SK-N-SH (cell line): ENCODE data around the gene HDAC4. TPM values are rescaled to one million over a fixed set of nuclear protein-coding genes. Genes with fewer than 3 reads are reported as not detected.

Experiments used
- CTCF ChIA-PET: fragments of 300-600, 350-600 bp; formaldehyde crosslinking; extraction: SDS; loops from one replicate; lab custom pipeline; 2021; lab: Yijun Ruan, JAX
- POLR2A ChIA-PET: fragments of 350-600 bp; sonication (Branson Sonifier 250); formaldehyde crosslinking; extraction: SDS; loops from one replicate; lab custom pipeline; 2020; ENCODE audit warnings: antibody characterized with exemption, inconsistent platforms; lab: Yijun Ruan, JAX
- DNase-seq: peaks from one replicate; pipeline ENCODE4 v3.0.0; 2012
- H2AFZ ChIP-seq: fragments of 200-600 bp; sonication (generic); 2 replicates; pipeline ENCODE4 v1.8.1; 2016; ENCODE audit warnings: antibody characterized with exemption, mild to moderate bottlenecking, low read depth
- H3F3A ChIP-seq: fragments of 200-600 bp; sonication (generic); replicated peaks from 2 replicates; pipeline ENCODE3; 2016; ENCODE audit warnings: antibody characterized with exemption, mild to moderate bottlenecking; ENCODE audit not compliant: insufficient read depth
- H3K27ac ChIP-seq, 2 experiments: fragments of 200-500 bp in 1 of 2; fragments of 200-600 bp in 1 of 2; sonication (Bioruptor generic) in 1 of 2; sonication (generic), shearing (Covaris generic) in 1 of 2; 2 replicates each; pipeline versions ENCODE4 v1.5.1 to v1.6.1; 2014 to 2016; ENCODE audit warnings: low read depth in 2 of 2, inconsistent platforms in 1 of 2, low read length in 1 of 2, mild to moderate bottlenecking in 1 of 2, mixed read lengths in 1 of 2
- H3K27me3 ChIP-seq: fragments of 200-600 bp; sonication (generic), shearing (Covaris generic); 2 replicates; pipeline ENCODE4 v1.6.1; 2016; ENCODE audit warnings: mixed run types; ENCODE audit not compliant: insufficient read depth
- H3K36me3 ChIP-seq, 2 experiments: fragments of 200-500 bp in 1 of 2; fragments of 200-600 bp in 1 of 2; sonication (Bioruptor generic) in 1 of 2; sonication (generic) in 1 of 2; replicated peaks in 1 of 2; 2 replicates each; pipeline versions ENCODE3 to v1.5.1; 2014 to 2016; ENCODE audit warnings: low read length in 1 of 2, mild to moderate bottlenecking in 1 of 2; ENCODE audit not compliant: insufficient read depth in 2 of 2, control insufficient read depth in 1 of 2
- H3K4me1 ChIP-seq, 2 experiments: fragments of 200-500 bp in 1 of 2; fragments of 200-600 bp in 1 of 2; sonication (Bioruptor generic) in 1 of 2; sonication (generic), shearing (Covaris generic) in 1 of 2; 2 replicates each; pipeline versions ENCODE4 v1.5.1 to v1.6.1; 2014 to 2016; ENCODE audit warnings: low read depth in 1 of 2, low read length in 1 of 2, mixed run types in 1 of 2; ENCODE audit not compliant: insufficient read depth in 2 of 2, control insufficient read depth in 1 of 2
- H3K4me2 ChIP-seq: fragments of 200-600 bp; sonication (generic), shearing (Covaris generic); 2 replicates; pipeline ENCODE4 v1.6.1; 2017; ENCODE audit warnings: mixed run types
- H3K4me3 ChIP-seq, 2 experiments: fragments of 200-500 bp in 1 of 2; fragments of 200-600 bp in 1 of 2; sonication (Bioruptor generic) in 1 of 2; sonication (generic), shearing (Covaris generic) in 1 of 2; 2 replicates each; pipeline versions ENCODE4 v1.5.1 to v1.8.1; 2014 to 2016; ENCODE audit warnings: low read depth in 2 of 2, inconsistent platforms in 1 of 2, low read length in 1 of 2, mild to moderate bottlenecking in 1 of 2, mixed read lengths in 1 of 2, moderate library complexity in 1 of 2
- H3K79me2 ChIP-seq: fragments of 200-600 bp; sonication (generic); 2 replicates; pipeline ENCODE4 v1.8.1; 2017; ENCODE audit warnings: mild to moderate bottlenecking; ENCODE audit not compliant: insufficient read depth
- H3K9ac ChIP-seq: fragments of 200-600 bp; sonication (generic); 2 replicates; pipeline ENCODE4 v1.6.1; 2017; ENCODE audit warnings: mixed run types
- H3K9me2 ChIP-seq: fragments of 200-600 bp; sonication (generic); 2 replicates; pipeline ENCODE4 v1.6.1; 2017; ENCODE audit warnings: mixed run types
- H3K9me3 ChIP-seq: fragments of 200-600 bp; sonication (generic); 2 replicates; pipeline ENCODE4 v1.6.1; 2017; ENCODE audit warnings: mixed run types, mild to moderate bottlenecking, moderate library complexity
- H4K20me1 ChIP-seq: fragments of 200-600 bp; sonication (generic); 2 replicates; pipeline ENCODE4 v1.6.1; 2017; ENCODE audit warnings: mild to moderate bottlenecking, mixed run types; ENCODE audit not compliant: insufficient read depth
- CHD2 ChIP-seq: fragments of 150-350 bp; IDR thresholded peaks from 2 replicates; pipeline ENCODE4 v1.6.1; 2018; ENCODE audit warnings: low read length; ENCODE audit not compliant: partially characterized antibody
- CTCF ChIP-seq: fragments of 200-600 bp; sonication (generic); IDR thresholded peaks from 2 replicates; pipeline ENCODE4 v1.6.1; 2017; ENCODE audit warnings: antibody characterized with exemption, mild to moderate bottlenecking, moderate library complexity
- ELF1 ChIP-seq: IDR thresholded peaks from 2 replicates; pipeline ENCODE4 v1.4.0; 2012
- FOXJ3 ChIP-seq: sonication (generic); formaldehyde crosslinking; IDR thresholded peaks from 2 replicates; pipeline ENCODE4 v1.5.1; 2020; ENCODE audit warnings: mild to moderate bottlenecking, missing genetic modification reagents
- FOXM1 ChIP-seq: IDR thresholded peaks from 2 replicates; pipeline ENCODE4 v1.4.0; 2012; ENCODE audit warnings: low read depth, mild to moderate bottlenecking
- GATA2 ChIP-seq: sonication (generic); formaldehyde crosslinking; IDR thresholded peaks from 2 replicates; pipeline ENCODE4 v1.5.0; 2020; ENCODE audit warnings: mild to moderate bottlenecking, missing genetic modification reagents
- IRF3 ChIP-seq: fragments of 150-350 bp; IDR thresholded peaks from 2 replicates; pipeline ENCODE4 v1.6.1; 2016; ENCODE audit warnings: mild to moderate bottlenecking, low read depth, low read length
- MEF2A ChIP-seq: IDR thresholded peaks from 2 replicates; pipeline ENCODE4 v1.4.0; 2012; ENCODE audit warnings: low read depth, borderline replicate concordance
- MXI1 ChIP-seq: IDR thresholded peaks from 2 replicates; pipeline ENCODE4 v1.6.1; 2012; ENCODE audit warnings: mild to moderate bottlenecking, low read depth, low read length, improper control_type of control experiment
- POLR2AphosphoS5 ChIP-seq: IDR thresholded peaks from 2 replicates; pipeline ENCODE4 v1.6.1; 2012; ENCODE audit warnings: low read depth, low read length
- RFX5 ChIP-seq: IDR thresholded peaks from 2 replicates; pipeline ENCODE4 v1.6.1; 2012; ENCODE audit warnings: mild to moderate bottlenecking, improper control_type of control experiment, low read length
- SIN3A ChIP-seq: IDR thresholded peaks from 2 replicates; pipeline ENCODE4 v1.6.1; 2012; ENCODE audit warnings: low read depth, mild to moderate bottlenecking, low read length, moderate library complexity, borderline replicate concordance
- TAF1 ChIP-seq: IDR thresholded peaks from 2 replicates; pipeline ENCODE4 v1.6.1; 2012; ENCODE audit warnings: low read depth, mild to moderate bottlenecking, low read length, moderate library complexity, borderline replicate concordance
- TCF12 ChIP-seq: IDR thresholded peaks from 2 replicates; pipeline ENCODE4 v1.4.0; 2012
- TEAD4 ChIP-seq: IDR thresholded peaks from 2 replicates; pipeline ENCODE4 v1.4.0; 2012; ENCODE audit warnings: mild to moderate bottlenecking, borderline replicate concordance; ENCODE audit not compliant: insufficient read depth
- USF1 ChIP-seq: IDR thresholded peaks from 2 replicates; pipeline ENCODE4 v1.4.0; 2012; ENCODE audit warnings: low read depth, borderline replicate concordance
- USF2 ChIP-seq: fragments of 150-350 bp; IDR thresholded peaks from 2 replicates; pipeline ENCODE4 v1.6.1; 2017; ENCODE audit warnings: antibody characterized with exemption, low read length, low read depth, borderline replicate concordance
- YY1 ChIP-seq: IDR thresholded peaks from 2 replicates; pipeline ENCODE4 v1.4.0; 2012; ENCODE audit warnings: low read depth, mild to moderate bottlenecking
- WGBS: methylation state at CpG from one replicate; pipeline ENCODE4 v1.1.6; 2017; ENCODE audit warnings: low lambda C conversion rate; 5-methylcytosine and 5-hydroxymethylcytosine counted together
- polyA plus RNA-seq, 3 experiments: library from polyadenylated mRNA; depleted of rRNA; stranded (reverse); fragments of >200 nt; gene quantifications; 2 replicates each; pipeline ENCODE4 v1.2.3, GENCODE V29; 2012

The HDAC4 gene
- polyA plus RNA-seq, 1 of the 3 experiments (the other 2 are of a cell fraction), result 5.5 TPM

- no peak for DNase-seq
- Histone ChIP-seq H2AFZ (no peak overlapping the region), H3K36me3 (no peaks in the 10 kb centered on the region), H3K79me2 (no peaks in the 10 kb centered on the region), H3K9me3 (no peaks in the 10 kb centered on the region), H3K4me3 (no peak overlapping the region), H3K9ac (no peak overlapping the region), H3K9me2 (no peaks in the 10 kb centered on the region), H3K27ac (no peak overlapping the region), H4K20me1 (no peaks in the 10 kb centered on the region), H3K4me1 (peaks cover 4 to 15% of the 10 kb centered on the region in 2 experiments; a peak in 2 of 4 replicates), H3K27me3 (no peaks in the 10 kb centered on the region), H3K4me2 (no peak overlapping the region), H3F3A (no peaks in the 10 kb centered on the region)
- ChIA-PET POLR2A (no interaction called here), CTCF (no interaction called here)
- TF ChIP-seq USF1 (no peak), SIN3A (no peak), RFX5 (no peak), IRF3 (no peak)
- WGBS, result 89% methylated on average over 11 of the region's 17 CpGs
Observed at GRCh38 chr2:239216614-239217273, 184.1 kb downstream of the HDAC4 start.

DNA sequence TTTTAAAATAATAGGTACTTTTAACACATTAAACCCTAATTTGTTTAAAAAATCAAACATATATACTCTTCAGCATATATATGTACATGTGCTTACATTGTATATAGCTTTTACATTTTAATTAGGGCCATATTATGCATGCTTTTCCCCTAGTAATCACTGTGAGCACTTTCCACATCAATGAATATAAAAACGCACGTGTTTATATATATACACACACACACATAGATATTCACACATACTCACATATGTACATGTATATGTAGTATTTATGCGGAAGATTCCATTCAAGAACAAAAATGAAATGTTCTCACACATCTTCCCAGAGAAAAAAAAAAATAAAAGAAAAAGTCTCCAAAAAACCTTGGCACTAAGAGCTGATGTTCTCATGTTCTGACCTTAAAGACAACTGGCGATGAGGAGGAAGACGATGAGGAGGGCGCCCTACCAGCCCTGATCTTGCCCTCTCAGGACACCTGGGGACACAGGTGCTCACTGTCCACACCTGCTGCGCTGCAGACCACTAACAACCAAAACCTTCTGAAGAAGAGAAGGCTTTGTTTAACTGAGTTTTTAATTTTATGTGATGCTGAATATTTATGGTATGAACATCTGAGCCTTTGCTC, 184.7 kb downstream of the HDAC4 start:
- no peak overlapping the region for H3K4me3 ChIP-seq
- no peaks in the 10 kb centered on the region for H3K27me3 ChIP-seq
- H3F3A ChIP-seq, result no peaks in the 10 kb centered on the region
- H3K9me2 ChIP-seq, result no peaks in the 10 kb centered on the region
- no peak for DNase-seq
- no peaks in the 10 kb centered on the region for H3K36me3 ChIP-seq
- POLR2A ChIA-PET, result no interaction called here
- H3K9me3 ChIP-seq, result no peaks in the 10 kb centered on the region
- H4K20me1 ChIP-seq, result no peaks in the 10 kb centered on the region
- H3K9ac ChIP-seq, result no peak overlapping the region
- peaks cover 4 to 13% of the 10 kb centered on the region in 2 experiments; a peak in 2 of 4 replicates for H3K4me1 ChIP-seq
- no peak overlapping the region for H2AFZ ChIP-seq
- H3K4me2 ChIP-seq, result no peak overlapping the region
- CTCF ChIA-PET, result no interaction called here
- TF ChIP-seq FOXJ3 (CRISPR knock-in tag) (no peak), TEAD4 (no peak), YY1 (no peak), MEF2A (no peak), FOXM1 (no peak), ELF1 (no peak), CTCF (no peak), CHD2 (no peak), SIN3A (no peak), TAF1 (no peak), IRF3 (no peak), TCF12 (no peak), POLR2AphosphoS5 (no peak), USF1 (no peak), MXI1 (no peak), GATA2 (CRISPR knock-in tag) (no peak), USF2 (no peak)
- WGBS, result 97% methylated on average over 7 of the region's 7 CpGs
- no peaks in the 10 kb centered on the region for H3K79me2 ChIP-seq
- no peak overlapping the region for H3K27ac ChIP-seq
